ENCODE data around the gene GALNT18.

DNA sequence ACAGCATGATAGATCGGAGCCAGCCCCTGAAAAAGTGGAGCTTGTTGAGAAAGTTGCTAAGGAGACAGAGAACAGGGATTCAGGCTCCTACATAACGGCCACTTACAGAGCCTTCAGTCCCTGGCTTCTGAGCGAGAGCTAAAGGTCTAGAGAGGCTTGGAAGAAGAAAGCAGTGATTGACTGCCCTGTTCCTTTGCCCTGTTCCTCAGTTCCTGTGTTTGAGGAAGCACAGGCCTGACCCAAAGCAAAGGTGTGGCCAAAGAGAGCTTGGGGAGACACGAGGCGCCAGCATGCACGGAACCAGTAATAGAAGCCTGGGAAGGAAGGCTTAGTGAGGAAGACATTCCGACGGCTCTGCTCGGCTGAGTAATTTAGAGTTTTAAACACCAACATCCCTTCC, 194.7 kb downstream of the GALNT18 start:
- TF ChIP-seq, protein P1, sequence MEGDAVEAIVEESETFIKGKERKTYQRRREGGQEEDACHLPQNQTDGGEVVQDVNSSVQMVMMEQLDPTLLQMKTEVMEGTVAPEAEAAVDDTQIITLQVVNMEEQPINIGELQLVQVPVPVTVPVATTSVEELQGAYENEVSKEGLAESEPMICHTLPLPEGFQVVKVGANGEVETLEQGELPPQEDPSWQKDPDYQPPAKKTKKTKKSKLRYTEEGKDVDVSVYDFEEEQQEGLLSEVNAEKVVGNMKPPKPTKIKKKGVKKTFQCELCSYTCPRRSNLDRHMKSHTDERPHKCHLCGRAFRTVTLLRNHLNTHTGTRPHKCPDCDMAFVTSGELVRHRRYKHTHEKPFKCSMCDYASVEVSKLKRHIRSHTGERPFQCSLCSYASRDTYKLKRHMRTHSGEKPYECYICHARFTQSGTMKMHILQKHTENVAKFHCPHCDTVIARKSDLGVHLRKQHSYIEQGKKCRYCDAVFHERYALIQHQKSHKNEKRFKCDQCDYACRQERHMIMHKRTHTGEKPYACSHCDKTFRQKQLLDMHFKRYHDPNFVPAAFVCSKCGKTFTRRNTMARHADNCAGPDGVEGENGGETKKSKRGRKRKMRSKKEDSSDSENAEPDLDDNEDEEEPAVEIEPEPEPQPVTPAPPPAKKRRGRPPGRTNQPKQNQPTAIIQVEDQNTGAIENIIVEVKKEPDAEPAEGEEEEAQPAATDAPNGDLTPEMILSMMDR (IDR thresholded peaks at IDR 0.05; ENCODE audit: insufficient read depth, low read length): no peak
- TF ChIP-seq POLR2AphosphoS5 (IDR thresholded peaks at IDR 0.05; ENCODE audit: low read depth) (no peak), SPI1 (IDR thresholded peaks at IDR 0.05; ENCODE audit: borderline replicate concordance, low read depth) (no peak), GABPA (IDR thresholded peaks at IDR 0.05; ENCODE audit: low read depth) (no peak)
- TF ChIP-seq, protein P2, sequence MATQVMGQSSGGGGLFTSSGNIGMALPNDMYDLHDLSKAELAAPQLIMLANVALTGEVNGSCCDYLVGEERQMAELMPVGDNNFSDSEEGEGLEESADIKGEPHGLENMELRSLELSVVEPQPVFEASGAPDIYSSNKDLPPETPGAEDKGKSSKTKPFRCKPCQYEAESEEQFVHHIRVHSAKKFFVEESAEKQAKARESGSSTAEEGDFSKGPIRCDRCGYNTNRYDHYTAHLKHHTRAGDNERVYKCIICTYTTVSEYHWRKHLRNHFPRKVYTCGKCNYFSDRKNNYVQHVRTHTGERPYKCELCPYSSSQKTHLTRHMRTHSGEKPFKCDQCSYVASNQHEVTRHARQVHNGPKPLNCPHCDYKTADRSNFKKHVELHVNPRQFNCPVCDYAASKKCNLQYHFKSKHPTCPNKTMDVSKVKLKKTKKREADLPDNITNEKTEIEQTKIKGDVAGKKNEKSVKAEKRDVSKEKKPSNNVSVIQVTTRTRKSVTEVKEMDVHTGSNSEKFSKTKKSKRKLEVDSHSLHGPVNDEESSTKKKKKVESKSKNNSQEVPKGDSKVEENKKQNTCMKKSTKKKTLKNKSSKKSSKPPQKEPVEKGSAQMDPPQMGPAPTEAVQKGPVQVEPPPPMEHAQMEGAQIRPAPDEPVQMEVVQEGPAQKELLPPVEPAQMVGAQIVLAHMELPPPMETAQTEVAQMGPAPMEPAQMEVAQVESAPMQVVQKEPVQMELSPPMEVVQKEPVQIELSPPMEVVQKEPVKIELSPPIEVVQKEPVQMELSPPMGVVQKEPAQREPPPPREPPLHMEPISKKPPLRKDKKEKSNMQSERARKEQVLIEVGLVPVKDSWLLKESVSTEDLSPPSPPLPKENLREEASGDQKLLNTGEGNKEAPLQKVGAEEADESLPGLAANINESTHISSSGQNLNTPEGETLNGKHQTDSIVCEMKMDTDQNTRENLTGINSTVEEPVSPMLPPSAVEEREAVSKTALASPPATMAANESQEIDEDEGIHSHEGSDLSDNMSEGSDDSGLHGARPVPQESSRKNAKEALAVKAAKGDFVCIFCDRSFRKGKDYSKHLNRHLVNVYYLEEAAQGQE (IDR thresholded peaks at IDR 0.05; ENCODE audit: insufficient replicate concordance, low read depth): no peak
